B cell (primary cell): ENCODE measurements around the gene LRIG1. TPM values are rescaled to one million over a fixed set of nuclear protein-coding genes. Genes with fewer than 3 reads are reported as not detected.

Source experiments
- ATAC-seq: fragments of 200-7000 bp; cut with Tn5 transposase; one replicate; pipeline ENCODE4 v1.10.0; 2021; ENCODE audit warnings: low read depth, mild to moderate bottlenecking, moderate number of reproducible peaks, moderate library complexity
- CTCF ChIA-PET: fragments of 350-600 bp; sonication (Branson Sonifier 250); formaldehyde crosslinking; loops from one replicate; lab custom pipeline; 2021; ENCODE audit warnings: antibody characterized with exemption, inconsistent platforms; lab: Charles Lee
- POLR2A ChIA-PET: fragments of 350-600 bp; sonication (Branson Sonifier 250); formaldehyde crosslinking; loops from one replicate; lab custom pipeline; 2021; ENCODE audit warnings: antibody characterized with exemption; lab: Charles Lee
- DNase-seq: peaks from one replicate; pipeline ENCODE4 v3.0.0; 2013
- H2AFZ ChIP-seq: 2 replicates; pipeline ENCODE4 v1.6.1; 2012; ENCODE audit warnings: mild to moderate bottlenecking, low read depth, low read length; ENCODE audit not compliant: insufficient read depth, poor library complexity, severe bottlenecking
- H3K27ac ChIP-seq, 2 donors: 1 replicate in 1 of 2; 2 replicates in 1 of 2; pipeline ENCODE4 v1.5.1; 2012 to 2013; ENCODE audit warnings: low read length in 2 of 2, mild to moderate bottlenecking in 2 of 2, moderate library complexity in 1 of 2
- H3K27me3 ChIP-seq, 4 experiments: fragments of 200-600 bp in 1 of 4; sonication (generic) in 1 of 4; replicated peaks in 1 of 4; 1 replicate in 2 of 4; 2 replicates in 2 of 4; pipeline versions ENCODE4 v1.6.1 to v1.7.0; 2013 to 2016; ENCODE audit warnings: low read length in 3 of 4, mild to moderate bottlenecking in 2 of 4, mixed read lengths in 1 of 4, moderate library complexity in 1 of 4; ENCODE audit not compliant: insufficient read depth in 4 of 4, control insufficient read depth in 3 of 4; ENCODE audit errors: control extremely low read depth in 1 of 4
- H3K36me3 ChIP-seq, 2 experiments: replicated peaks in 1 of 2; 1 replicate in 1 of 2; 2 replicates in 1 of 2; pipeline versions ENCODE4 v1.6.1 to v1.7.1; 2013; ENCODE audit warnings: low read length in 1 of 2; ENCODE audit not compliant: insufficient read depth in 2 of 2, control insufficient read depth in 1 of 2; ENCODE audit errors: control extremely low read depth in 1 of 2, extremely low read depth in 1 of 2
- H3K4me1 ChIP-seq, 2 donors: fragments of 200-600 bp in 1 of 2; sonication (generic) in 1 of 2; 1 replicate in 1 of 2; 2 replicates in 1 of 2; pipeline versions ENCODE4 v1.5.1 to v1.6.1; 2013 to 2017; ENCODE audit warnings: low read length in 2 of 2; ENCODE audit not compliant: control insufficient read depth in 2 of 2, insufficient read depth in 2 of 2
- H3K4me2 ChIP-seq: replicated peaks from 2 replicates; pipeline ENCODE3; 2012; ENCODE audit warnings: mild to moderate bottlenecking, low read depth, low read length; ENCODE audit not compliant: poor library complexity, severe bottlenecking
- H3K4me3 ChIP-seq, 5 experiments: fragments of 200-600 bp in 1 of 5; sonication (generic) in 1 of 5; 1 replicate in 3 of 5; 2 replicates in 2 of 5; pipeline versions ENCODE4 v1.5.1 to v1.7.0; 2011 to 2016; ENCODE audit warnings: low read length in 4 of 5, mild to moderate bottlenecking in 4 of 5, low read depth in 2 of 5, control low read depth in 1 of 5, moderate library complexity in 1 of 5; ENCODE audit not compliant: insufficient read depth in 1 of 5; ENCODE audit errors: control extremely low read depth in 1 of 5, extremely low read depth in 1 of 5
- H3K79me2 ChIP-seq: fragments of 200-600 bp; sonication (generic); one replicate; pipeline ENCODE4 v1.6.0; 2016; ENCODE audit warnings: low read length; ENCODE audit not compliant: control insufficient read depth, insufficient read depth
- H3K9ac ChIP-seq: fragments of 200-600 bp; sonication (generic); 2 replicates; pipeline ENCODE4 v1.6.1; 2017; ENCODE audit warnings: mild to moderate bottlenecking, low read length, moderate library complexity
- H3K9me3 ChIP-seq, 3 donors: one replicate each; pipeline versions ENCODE4 v1.6.1 to v1.7.1; 2013; ENCODE audit warnings: low read length in 2 of 3; ENCODE audit not compliant: control insufficient read depth in 2 of 3, insufficient read depth in 1 of 3; ENCODE audit errors: control extremely low read depth in 1 of 3
- H4K20me1 ChIP-seq: 2 replicates; pipeline ENCODE4 v1.6.0; 2012; ENCODE audit warnings: mild to moderate bottlenecking, low read length; ENCODE audit not compliant: insufficient read depth, control insufficient read depth, poor library complexity, severe bottlenecking
- H3K27ac Mint-ChIP-seq: one replicate; pipeline ENCODE4 v1.8.0; 2021; ENCODE audit warnings: mixed read lengths
- H3K27me3 Mint-ChIP-seq: one replicate; pipeline ENCODE4 v1.8.0; 2021; ENCODE audit warnings: mixed read lengths
- H3K4me1 Mint-ChIP-seq: one replicate; pipeline ENCODE4 v1.8.0; 2021; ENCODE audit warnings: mixed read lengths
- H3K4me3 Mint-ChIP-seq: one replicate; pipeline ENCODE4 v1.8.0; 2021; ENCODE audit warnings: mixed read lengths
- H3K9me3 Mint-ChIP-seq: one replicate; pipeline ENCODE4 v1.8.0; 2022; ENCODE audit warnings: mixed read lengths; ENCODE audit not compliant: insufficient read depth
- EZH2 ChIP-seq: IDR thresholded peaks from 2 replicates; pipeline ENCODE4 v1.6.1; 2012; ENCODE audit warnings: borderline replicate concordance, low read depth, mild to moderate bottlenecking, moderate library complexity, low read length; ENCODE audit not compliant: insufficient read depth, poor library complexity, severe bottlenecking
- WGBS: methylation state at CpG from one replicate; pipeline ENCODE4 v1.1.5; 2013; ENCODE audit warnings: missing lambda C conversion rate; ENCODE audit not compliant: insufficient coverage; 5-methylcytosine and 5-hydroxymethylcytosine counted together
- intact Hi-C: fragments of 100-400 bp; cut with micrococcal nuclease; formaldehyde crosslinking; loops from one replicate; pipeline ENCODE4 v1.10.0; 2022
- polyA plus RNA-seq: library from polyadenylated mRNA; depleted of rRNA; stranded (reverse); fragments of >200 nt; gene quantifications from 2 replicates; pipeline ENCODE4 v1.2.3, GENCODE V29; 2012
- total RNA-seq, 2 donors: library from RNA; stranded (reverse); fragments of 120-200 nt in 1 of 2; gene quantifications; 1 replicate in 1 of 2; 2 replicates in 1 of 2; pipeline versions ENCODE4 v1.2.3 to v1.2.4, GENCODE V29; 2013 to 2022
- TF ChIP-seq, protein P1 (sequence below): fragments of 200-600 bp; IDR thresholded peaks from one replicate; pipeline ENCODE4 v1.8.0; 2022; ENCODE audit warnings: antibody characterized with exemption, mild to moderate bottlenecking

LRIG1 gene
- total and polyA plus RNA-seq, 2 donors (not counting 1 experiment from before 2014, with no cell fraction given), result 9.2 to 12.4 TPM

DNA sequence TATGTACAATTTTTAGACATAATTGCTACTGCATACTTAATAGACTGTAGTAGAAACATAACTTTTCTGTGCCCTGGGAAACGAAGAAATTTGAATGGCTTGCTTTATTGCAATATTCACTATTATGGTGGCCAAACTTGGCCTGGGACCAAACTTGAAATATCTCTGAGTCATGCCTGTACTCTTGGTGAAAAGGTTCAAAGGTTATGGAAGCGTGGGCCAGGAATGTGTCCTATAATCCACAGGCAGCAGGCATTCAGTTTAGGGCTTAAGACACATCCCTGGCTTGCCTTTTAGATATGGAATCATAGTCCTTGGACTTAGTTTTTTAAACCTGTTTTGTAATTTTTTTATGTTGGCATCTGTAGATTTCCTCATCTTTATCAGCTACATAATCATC lies 124.3 kb downstream of the LRIG1 start:
- POLR2A ChIA-PET, result no interaction called here
- H3K4me2 ChIP-seq, result no peak overlapping the region
- no peaks in the 10 kb centered on the region for H3K27me3 Mint-ChIP-seq
- no peaks in the 10 kb centered on the region for H3K9me3 ChIP-seq
- ATAC-seq, result no peak
- H3K27me3 ChIP-seq, result no peaks in the 10 kb centered on the region
- no peak overlapping the region for H3K27ac ChIP-seq
- H2AFZ ChIP-seq, result no peak overlapping the region
- CTCF ChIA-PET, result interaction anchor here (2.6 kb wide), 1 partner anchor 99 kb away, joined by 10 read pairs; no protein-coding TSS in a partner anchor
- H3K36me3 ChIP-seq, result peaks cover 4 to 47% of the 10 kb centered on the region in 2 experiments
- H3K27ac Mint-ChIP-seq, result no peak overlapping the region
- no peaks in the 10 kb centered on the region for H3K4me1 ChIP-seq
- H3K79me2 ChIP-seq, result no peaks in the 10 kb centered on the region
- WGBS, result 100% methylated on average over 1 of the region's 2 CpGs
- H3K9me3 Mint-ChIP-seq, result no peaks in the 10 kb centered on the region
- no peak overlapping the region for H3K4me3 ChIP-seq
- no peak overlapping the region for H3K9ac ChIP-seq
- no peak for TF ChIP-seq EZH2
- TF ChIP-seq, protein P1, sequence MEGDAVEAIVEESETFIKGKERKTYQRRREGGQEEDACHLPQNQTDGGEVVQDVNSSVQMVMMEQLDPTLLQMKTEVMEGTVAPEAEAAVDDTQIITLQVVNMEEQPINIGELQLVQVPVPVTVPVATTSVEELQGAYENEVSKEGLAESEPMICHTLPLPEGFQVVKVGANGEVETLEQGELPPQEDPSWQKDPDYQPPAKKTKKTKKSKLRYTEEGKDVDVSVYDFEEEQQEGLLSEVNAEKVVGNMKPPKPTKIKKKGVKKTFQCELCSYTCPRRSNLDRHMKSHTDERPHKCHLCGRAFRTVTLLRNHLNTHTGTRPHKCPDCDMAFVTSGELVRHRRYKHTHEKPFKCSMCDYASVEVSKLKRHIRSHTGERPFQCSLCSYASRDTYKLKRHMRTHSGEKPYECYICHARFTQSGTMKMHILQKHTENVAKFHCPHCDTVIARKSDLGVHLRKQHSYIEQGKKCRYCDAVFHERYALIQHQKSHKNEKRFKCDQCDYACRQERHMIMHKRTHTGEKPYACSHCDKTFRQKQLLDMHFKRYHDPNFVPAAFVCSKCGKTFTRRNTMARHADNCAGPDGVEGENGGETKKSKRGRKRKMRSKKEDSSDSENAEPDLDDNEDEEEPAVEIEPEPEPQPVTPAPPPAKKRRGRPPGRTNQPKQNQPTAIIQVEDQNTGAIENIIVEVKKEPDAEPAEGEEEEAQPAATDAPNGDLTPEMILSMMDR, result no peak
- no peak overlapping the region for H3K4me3 Mint-ChIP-seq
- H3K4me1 Mint-ChIP-seq, result no peaks in the 10 kb centered on the region
- intact Hi-C loops, result no loop called here
- no peak for DNase-seq
- no peaks in the 10 kb centered on the region for H4K20me1 ChIP-seq

DNA sequence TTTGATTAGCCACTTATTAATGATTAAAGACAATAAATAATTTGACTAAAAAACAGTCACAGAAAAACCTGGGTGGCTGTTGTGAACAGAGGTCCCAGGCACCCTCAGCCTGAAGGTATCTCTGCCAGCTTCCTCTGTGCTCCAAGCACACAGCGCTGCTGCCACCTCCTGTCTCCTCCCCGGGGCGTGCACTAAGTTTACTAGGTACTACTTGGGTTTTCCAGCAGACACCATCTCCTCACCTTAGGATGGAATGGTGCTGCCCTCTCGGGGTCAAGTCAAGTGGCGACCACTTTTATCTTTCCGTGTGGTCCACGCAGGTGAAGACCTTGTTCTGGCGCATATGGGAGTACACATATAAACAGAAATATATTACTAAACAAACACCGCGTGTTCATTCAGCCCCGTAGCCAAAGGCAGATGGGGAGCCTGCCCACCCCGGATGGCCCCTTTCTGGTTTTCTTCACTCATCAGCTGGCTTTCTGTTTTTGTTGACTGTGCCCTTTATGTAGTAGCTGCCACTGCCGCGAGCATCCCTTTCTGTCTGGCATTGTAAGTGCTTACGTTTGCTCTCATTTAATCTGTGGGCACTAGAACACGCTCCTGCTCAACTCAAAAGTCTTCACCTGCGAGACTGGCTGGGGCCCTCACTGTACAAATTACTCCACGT lies 128.0 kb downstream of the LRIG1 start:
- H3K4me3 Mint-ChIP-seq, result no peak overlapping the region
- ATAC-seq, result peak; percentile 39
- Histone ChIP-seq H3K4me1 (no peaks in the 10 kb centered on the region), H3K27me3 (no peaks in the 10 kb centered on the region), H3K4me3 (no peak overlapping the region), H3K9ac (no peak overlapping the region), H3K9me3 (no peaks in the 10 kb centered on the region), H3K4me2 (no peak overlapping the region), H3K36me3 (peaks cover 5 to 17% of the 10 kb centered on the region in 2 experiments), H2AFZ (no peak overlapping the region), H3K27ac (no peak overlapping the region), H3K79me2 (no peaks in the 10 kb centered on the region), H4K20me1 (no peaks in the 10 kb centered on the region)
- H3K27ac Mint-ChIP-seq, result no peak overlapping the region
- WGBS, result 96% methylated on average over 16 of the region's 18 CpGs
- DNase-seq, result no peak
- H3K4me1 Mint-ChIP-seq, result no peaks in the 10 kb centered on the region
- intact Hi-C loops, result loop anchor here (1.0 kb wide), 1 partner anchor 97 kb away; no protein-coding TSS in a partner anchor
- no peaks in the 10 kb centered on the region for H3K9me3 Mint-ChIP-seq
- H3K27me3 Mint-ChIP-seq, result no peaks in the 10 kb centered on the region
- TF ChIP-seq EZH2, result no peak
- TF ChIP-seq, protein P1, result no peak
- ChIA-PET POLR2A (no interaction called here), CTCF (interaction anchor here (0.6 to 2.6 kb wide), 7 partner anchors 35 to 449 kb away, joined by 3 to 12 read pairs (median 3); no protein-coding TSS in a partner anchor)
